Inflammatory macrophage treated with lipopolysaccharide for 4 hours (primary cell): Measurements from ENCODE around the gene MAP2K5.

Experiments
- DNase-seq: peaks from one replicate; pipeline ENCODE4 v3.0.0-alpha.2; 2020

MAP2K5 gene

GRCh38 chr15:67521783-67522568, 20.5 kb upstream of the MAP2K5 start:
- DNase-seq = peak; percentile 27

DNA sequence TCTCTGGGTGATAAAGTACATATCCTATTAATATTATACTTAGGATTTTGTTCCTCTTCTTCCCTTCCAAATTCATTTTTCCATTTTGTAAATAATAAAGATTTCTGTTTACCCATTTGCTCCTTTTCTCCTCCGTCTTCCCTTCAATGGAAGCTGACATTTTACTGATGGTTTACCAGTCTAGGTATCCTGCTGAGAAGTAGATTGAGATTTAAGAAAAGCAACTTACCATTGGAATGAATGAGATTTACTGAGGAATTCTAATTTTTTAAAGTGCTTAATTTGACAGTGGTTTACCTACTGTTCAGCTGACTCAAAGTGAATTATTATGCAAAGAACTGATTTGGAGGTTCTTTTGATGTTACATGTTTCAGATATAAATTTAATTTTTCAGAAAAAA, 19.2 kb upstream of the MAP2K5 start:
- no peak for DNase-seq

- no peak for DNase-seq
Observed at GRCh38 chr15:67524235-67524634, 18.3 kb upstream of the MAP2K5 start.

DNA sequence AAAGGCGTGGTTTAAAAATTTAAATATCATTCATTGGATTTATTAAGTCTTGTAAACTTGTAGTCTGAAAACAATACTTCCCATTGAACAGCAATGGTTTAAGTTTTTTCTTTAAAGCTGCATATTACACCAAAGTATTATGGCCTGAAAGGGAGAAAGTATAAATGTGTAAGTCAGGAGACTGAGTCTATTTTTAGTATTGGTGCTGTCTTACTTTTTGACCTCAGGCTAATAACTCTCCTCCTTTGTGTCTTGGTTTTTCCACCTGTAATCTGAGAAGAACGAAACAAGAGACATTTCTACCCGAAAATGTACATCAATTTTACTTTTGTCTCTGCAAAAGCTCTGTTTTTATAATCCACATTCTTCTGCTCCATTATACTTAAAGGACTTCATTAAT, 14.0 kb upstream of the MAP2K5 start:
- DNase-seq = no peak

GRCh38 chr15:67531379-67531914, 11.1 kb upstream of the MAP2K5 start:
- peak; percentile 25 for DNase-seq

GRCh38 chr15:67533873-67534272, 8.6 kb upstream of the MAP2K5 start:
- DNase-seq = no peak

DNA sequence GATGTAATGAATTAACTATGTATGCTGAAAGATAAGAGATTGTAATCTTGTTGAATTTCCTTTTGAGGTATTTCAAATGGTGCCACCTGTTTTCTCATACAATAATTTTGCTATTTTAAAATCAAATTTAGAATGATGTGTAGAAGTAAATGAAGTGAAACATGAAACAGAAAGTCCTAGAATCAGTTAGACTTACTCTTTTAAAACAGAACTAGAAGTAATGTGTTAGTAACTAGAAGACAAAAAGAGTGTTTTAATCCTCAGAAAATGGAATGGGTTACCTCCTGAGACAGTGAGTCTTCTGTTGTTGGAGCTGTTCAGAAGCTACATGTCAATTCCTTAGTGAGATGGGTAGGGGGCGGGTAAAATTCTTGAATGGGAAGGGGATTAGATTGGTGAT, 8.1 kb upstream of the MAP2K5 start:
- no peak for DNase-seq

DNA sequence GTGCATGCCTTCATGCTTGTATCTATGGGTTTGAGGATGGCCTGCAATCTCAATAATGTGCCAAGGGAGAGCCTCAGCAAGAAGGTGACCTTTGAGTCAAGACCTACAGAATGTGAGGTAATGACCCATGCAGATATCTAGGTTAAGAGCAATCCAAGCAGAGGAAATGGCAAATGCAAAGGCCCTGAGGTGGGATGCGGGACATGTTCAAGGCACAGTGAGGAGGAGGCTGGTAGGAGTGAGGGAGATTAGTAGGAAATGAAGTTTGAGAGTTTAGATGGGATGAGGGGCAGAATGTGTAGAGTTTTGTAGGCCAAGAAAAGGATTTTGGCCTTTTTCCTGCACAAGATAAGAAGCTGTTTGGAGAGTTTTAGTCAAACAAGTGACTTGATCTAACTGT, 4.7 kb upstream of the MAP2K5 start:
- DNase-seq = no peak

DNA sequence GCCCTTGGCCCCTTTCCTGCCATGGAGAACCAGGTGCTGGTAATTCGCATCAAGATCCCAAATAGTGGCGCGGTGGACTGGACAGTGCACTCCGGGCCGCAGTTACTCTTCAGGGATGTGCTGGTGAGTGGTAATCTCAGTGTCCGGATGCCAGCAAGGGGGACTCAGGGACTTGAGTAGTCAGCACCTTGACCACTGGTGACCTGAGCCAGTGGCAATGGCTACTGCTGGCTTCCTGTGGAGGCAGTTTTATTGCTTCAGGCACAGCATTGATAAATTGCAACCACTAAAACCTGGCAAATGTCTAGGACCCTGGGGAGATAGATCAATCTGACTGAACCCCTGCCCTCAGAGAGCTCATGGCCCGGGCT, 830 bp downstream of the MAP2K5 start:
- no peak for DNase-seq

- DNase-seq = no peak
Observed at GRCh38 chr15:67544475-67544874, 2.0 kb downstream of the MAP2K5 start.

DNA sequence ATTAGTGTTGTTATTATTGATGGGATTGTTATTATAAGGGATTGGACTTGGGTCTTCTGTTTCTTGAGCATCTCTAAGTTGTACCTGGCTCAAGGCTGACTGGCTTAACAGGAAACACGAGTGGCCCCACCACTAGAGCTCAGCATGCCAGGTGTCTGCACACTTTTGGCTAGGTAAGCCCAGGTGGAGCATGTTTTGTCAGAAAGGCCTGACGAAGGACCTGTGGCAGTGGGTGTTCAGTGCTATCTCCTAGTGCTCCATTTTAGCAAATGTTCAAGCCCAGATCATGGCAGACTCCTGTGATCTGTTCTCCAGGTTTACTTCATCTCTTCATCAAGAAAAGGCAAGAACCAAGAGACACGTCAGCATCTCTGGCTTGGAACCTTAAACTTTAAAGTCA, 3.4 kb downstream of the MAP2K5 start:
- no peak for DNase-seq

GRCh38 chr15:67547064-67547463, 4.6 kb downstream of the MAP2K5 start:
- DNase-seq = no peak

DNA sequence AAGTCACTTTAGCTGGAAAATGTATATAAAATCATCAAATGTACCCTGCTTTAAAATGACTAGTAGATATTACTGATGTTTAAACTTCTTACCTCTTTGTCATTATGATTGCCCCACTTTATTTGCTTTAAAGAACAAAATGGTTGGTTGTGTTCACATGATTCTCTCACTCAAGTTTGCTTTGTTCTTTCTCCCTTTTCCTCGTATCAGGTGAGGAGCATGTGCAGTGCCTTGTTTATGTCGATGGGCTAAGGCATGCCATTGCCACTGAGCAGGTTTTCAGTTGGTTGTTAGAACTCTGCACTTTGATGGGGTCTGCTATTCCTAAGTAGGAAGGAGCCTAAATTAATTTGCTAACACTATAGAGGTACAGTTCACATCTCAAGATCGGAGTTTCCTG, 5.3 kb downstream of the MAP2K5 start:
- no peak for DNase-seq

GRCh38 chr15:67548236-67548852, 5.8 kb downstream of the MAP2K5 start:
- no peak for DNase-seq

GRCh38 chr15:67548862-67549651, 6.6 kb downstream of the MAP2K5 start:
- DNase-seq = no peak

GRCh38 chr15:67549736-67550135, 7.2 kb downstream of the MAP2K5 start:
- DNase-seq = no peak

GRCh38 chr15:67550522-67550921, 8.0 kb downstream of the MAP2K5 start:
- DNase-seq = peak; percentile 57

DNA sequence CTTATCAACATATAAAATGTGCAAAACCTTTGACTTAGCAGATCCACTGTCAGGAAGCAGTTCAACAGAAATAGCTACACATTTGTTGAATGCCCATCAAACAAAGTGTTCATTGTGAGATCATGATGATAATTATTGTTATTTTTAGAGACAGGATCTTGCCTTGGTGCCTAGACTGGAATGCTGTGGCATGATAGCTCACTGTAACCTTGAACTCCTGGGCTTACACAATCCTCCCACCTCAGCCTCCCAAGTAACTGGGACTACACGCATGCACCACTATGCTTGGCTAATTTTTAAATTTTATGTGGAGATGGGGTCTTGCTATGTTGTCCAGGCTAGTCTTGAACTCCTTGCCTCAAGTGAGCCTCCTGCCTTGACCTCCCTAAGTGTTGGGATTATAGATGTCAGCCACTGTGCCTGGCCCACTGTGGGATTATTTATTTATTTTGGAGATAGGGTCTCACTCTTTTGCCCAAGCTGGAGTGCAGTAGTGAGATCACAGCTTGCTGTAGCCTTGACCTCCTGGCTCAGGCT, 8.8 kb downstream of the MAP2K5 start:
- no peak for DNase-seq

DNA sequence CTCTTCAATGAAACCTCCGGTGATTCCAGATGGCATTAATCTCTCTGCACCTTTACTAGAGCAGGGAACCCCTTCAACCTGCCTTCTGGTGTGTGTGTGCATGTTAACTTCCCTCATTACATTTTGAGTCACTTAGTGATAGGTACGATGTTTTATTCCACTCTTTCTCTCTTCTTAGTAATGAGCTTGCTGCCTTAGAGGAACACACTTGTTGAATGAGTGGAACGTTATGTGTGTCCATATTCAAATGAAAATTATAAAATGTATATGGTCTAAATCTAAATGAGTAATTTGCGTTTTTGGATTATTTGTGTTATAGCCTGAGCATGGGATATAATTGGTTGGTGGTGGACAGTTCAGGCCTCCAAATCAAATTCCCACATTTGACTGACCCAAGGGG, 12.1 kb downstream of the MAP2K5 start:
- no peak for DNase-seq

- DNase-seq = no peak
Observed at GRCh38 chr15:67556976-67557570, 14.6 kb downstream of the MAP2K5 start.

- DNase-seq = no peak
Observed at GRCh38 chr15:67558502-67558901, 16.0 kb downstream of the MAP2K5 start.

DNA sequence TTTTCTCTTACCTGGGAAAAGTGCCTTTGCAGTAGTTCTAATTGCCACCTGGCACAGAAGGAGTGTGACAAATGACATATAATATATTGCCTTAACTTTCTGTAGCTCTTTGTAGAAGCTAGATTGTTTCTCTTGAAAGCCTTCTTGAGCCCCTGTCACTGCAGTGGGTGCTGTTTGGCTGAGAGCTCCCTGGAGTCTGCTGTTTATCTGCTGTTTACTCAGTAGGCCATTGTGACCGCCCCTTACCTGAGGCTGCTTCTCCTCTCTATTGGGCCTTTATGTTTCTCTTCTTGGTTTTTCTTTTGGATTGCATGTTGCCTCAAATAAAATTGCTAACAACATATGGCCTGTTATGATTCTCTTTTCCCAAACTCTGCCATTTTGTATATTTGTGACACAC, 16.7 kb downstream of the MAP2K5 start:
- no peak for DNase-seq

GRCh38 chr15:67559576-67559975, 17.1 kb downstream of the MAP2K5 start:
- DNase-seq = no peak
